PFSK-1 (cell line): ENCODE data around the gene NT5C2.

Experiments used
- FOXP2 ChIP-seq: optimal IDR thresholded peaks from 2 replicates; pipeline ENCODE3; 2011; ENCODE audit warnings: borderline replicate concordance, control low read depth, inconsistent platforms; ENCODE audit not compliant: insufficient read depth; ENCODE audit errors: extremely low read length, extremely low read depth
- POLR2AphosphoS5 ChIP-seq: IDR thresholded peaks from 2 replicates; pipeline ENCODE4 v1.6.1; 2012; ENCODE audit warnings: low read depth, mild to moderate bottlenecking, control low read depth, low read length, moderate library complexity
- REST ChIP-seq, 2 experiments: IDR thresholded peaks; 2 replicates each; pipeline versions ENCODE4 v1.6.1 to v1.8.0; 2011 to 2012; ENCODE audit warnings: low read depth in 2 of 2, low read length in 2 of 2, control low read depth in 1 of 2, inconsistent platforms in 1 of 2, mild to moderate bottlenecking in 1 of 2, moderate library complexity in 1 of 2; ENCODE audit not compliant: insufficient read depth in 1 of 2
- SIN3A ChIP-seq: IDR thresholded peaks from 2 replicates; pipeline ENCODE4 v1.6.1; 2012; ENCODE audit warnings: mild to moderate bottlenecking, low read length, moderate library complexity, borderline replicate concordance; ENCODE audit not compliant: insufficient read depth
- TAF1 ChIP-seq: IDR thresholded peaks from 2 replicates; pipeline ENCODE4 v1.6.1; 2012; ENCODE audit warnings: low read length, control low read depth, borderline replicate concordance; ENCODE audit not compliant: insufficient read depth

The NT5C2 gene

DNA sequence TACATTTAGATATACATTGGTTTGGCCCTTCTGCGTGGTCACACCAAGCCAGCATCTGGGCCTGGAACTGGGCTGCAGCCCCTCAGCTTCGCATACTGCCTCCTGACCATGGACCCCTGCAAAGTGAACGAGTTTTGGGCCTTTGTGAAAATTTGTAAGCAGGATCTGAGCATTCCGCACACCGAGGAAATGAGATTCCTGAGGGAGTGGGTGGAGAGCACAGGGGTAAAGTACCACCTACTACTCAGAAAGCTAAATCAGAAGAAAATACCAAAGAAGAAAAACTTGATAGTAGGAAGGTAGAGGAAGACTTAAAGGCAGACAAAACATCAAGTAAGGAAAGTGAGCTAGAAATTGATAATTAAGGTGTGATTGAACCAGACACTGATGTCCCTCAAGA is 22.5 kb upstream of the NT5C2 start:
- no peak for TF ChIP-seq TAF1
- TF ChIP-seq SIN3A: no peak
- no peak for TF ChIP-seq REST (IDR thresholded peaks at IDR 0.05; ENCODE audit: insufficient read depth in 1 of 2, low read depth in 2 of 2, low read length in 2 of 2)
- no peak for TF ChIP-seq POLR2AphosphoS5
- TF ChIP-seq FOXP2: no peak

DNA sequence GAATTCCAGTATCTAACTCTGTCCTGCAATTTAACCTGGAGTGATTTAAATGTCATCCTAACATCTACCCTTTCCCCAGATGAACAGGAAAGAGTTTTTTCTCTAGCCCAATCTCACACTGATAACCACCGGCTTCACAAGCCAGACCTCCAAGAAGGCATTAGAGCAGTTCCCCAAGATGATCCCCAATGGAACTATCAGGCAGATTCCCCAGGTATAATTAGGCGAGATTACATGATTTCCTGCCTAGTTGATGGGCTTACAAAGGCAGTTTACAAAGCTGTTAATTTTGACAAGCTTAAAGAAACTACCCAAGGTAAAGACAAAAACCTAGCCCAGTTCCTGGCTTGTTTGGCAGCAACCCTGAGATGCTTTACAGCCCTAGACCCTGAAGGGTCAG is 14.1 kb upstream of the NT5C2 start:
- no peak for TF ChIP-seq REST (IDR thresholded peaks at IDR 0.05; ENCODE audit: insufficient read depth in 1 of 2, low read depth in 2 of 2, low read length in 2 of 2)
- no peak for TF ChIP-seq FOXP2
- no peak for TF ChIP-seq POLR2AphosphoS5
- TF ChIP-seq SIN3A: no peak
- no peak for TF ChIP-seq TAF1

DNA sequence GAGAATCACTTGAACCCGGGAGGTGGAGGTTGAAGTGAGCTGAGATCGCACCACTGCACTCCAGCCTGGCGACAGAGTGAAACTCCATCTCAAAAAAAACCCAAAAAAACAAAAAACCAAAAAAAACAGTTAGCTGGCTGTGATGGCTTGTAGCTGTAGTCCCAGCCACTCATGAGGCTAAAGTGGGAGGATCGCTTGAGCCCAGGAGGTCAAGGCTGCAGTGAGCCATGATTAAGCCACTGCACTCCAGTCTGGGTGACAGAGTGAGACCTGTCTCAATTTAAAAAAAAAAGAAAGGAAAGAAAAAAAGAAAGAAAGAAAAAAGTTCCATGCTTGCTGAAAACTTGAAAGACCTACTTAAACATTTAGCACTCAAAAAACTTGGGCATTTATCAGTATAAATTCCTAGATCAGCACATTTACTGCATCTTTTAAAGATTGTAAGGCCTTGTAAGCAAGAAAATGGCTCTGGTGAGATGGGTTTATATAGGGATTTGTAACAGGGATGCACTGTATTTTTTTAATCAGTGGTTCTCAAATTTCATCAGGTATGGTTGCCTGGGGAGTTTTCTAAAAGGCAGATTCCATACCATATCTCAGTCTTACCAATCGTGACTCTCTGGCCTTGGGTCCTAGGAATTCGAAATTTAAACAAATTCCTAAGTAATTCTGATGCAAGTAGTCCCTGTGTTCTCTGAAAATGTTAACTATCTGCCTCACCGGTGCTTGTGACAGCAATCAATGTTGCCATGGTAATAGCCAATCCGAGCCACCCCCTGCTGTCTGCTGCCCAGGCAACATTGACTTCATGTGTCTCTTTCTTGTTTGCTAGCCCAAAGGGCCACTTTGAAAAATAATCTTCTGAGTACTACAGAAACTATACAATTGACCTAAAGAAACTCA is 11.5 kb upstream of the NT5C2 start:
- TF ChIP-seq FOXP2 (no peak), SIN3A (no peak), TAF1 (no peak), REST (IDR thresholded peaks at IDR 0.05; ENCODE audit: insufficient read depth in 1 of 2, low read depth in 2 of 2, low read length in 2 of 2) (no peak), POLR2AphosphoS5 (no peak)

GRCh38 chr10:103203466-103203865 is 10.4 kb upstream of the NT5C2 start:
- no peak for TF ChIP-seq REST (IDR thresholded peaks at IDR 0.05; ENCODE audit: insufficient read depth in 1 of 2, low read depth in 2 of 2, low read length in 2 of 2)
- TF ChIP-seq SIN3A: no peak
- TF ChIP-seq POLR2AphosphoS5: no peak
- no peak for TF ChIP-seq FOXP2
- no peak for TF ChIP-seq TAF1

- no peak for TF ChIP-seq POLR2AphosphoS5
- no peak for TF ChIP-seq FOXP2
- no peak for TF ChIP-seq REST (IDR thresholded peaks at IDR 0.05; ENCODE audit: insufficient read depth in 1 of 2, low read depth in 2 of 2, low read length in 2 of 2)
- no peak for TF ChIP-seq TAF1
- TF ChIP-seq SIN3A: no peak
Observed at GRCh38 chr10:103202319-103202718, 9.2 kb upstream of the NT5C2 start.
